Loucy (cell line): Measurements from ENCODE around the gene CXCR5.
A peak's percentile ranks its signal among the peaks of the same experiment; 100 is the strongest.

ENCODE experiments used
- H2AFZ ChIP-seq: fragments of 200-600 bp; sonication (generic); 2 replicates; pipeline ENCODE4 v1.6.0; 2016; ENCODE audit warnings: antibody characterized with exemption, mild to moderate bottlenecking, low read length, moderate library complexity
- H3F3A ChIP-seq: fragments of 200-600 bp; 2 replicates; pipeline ENCODE4 v1.6.0; 2016; ENCODE audit warnings: antibody characterized with exemption, low read depth, mild to moderate bottlenecking
- H3K27me3 ChIP-seq: fragments of 200-600 bp; sonication (generic); 2 replicates; pipeline ENCODE4 v1.6.1; 2014; ENCODE audit warnings: low read length, mild to moderate bottlenecking; ENCODE audit not compliant: insufficient read depth, poor library complexity, severe bottlenecking
- H3K36me3 ChIP-seq: fragments of 200-600 bp; sonication (generic); 2 replicates; pipeline ENCODE4 v1.6.1; 2016; ENCODE audit warnings: low read length; ENCODE audit not compliant: insufficient read depth
- H3K4me1 ChIP-seq: fragments of 200-600 bp; sonication (generic); 2 replicates; pipeline ENCODE4 v1.5.1; 2014; ENCODE audit warnings: low read length, mild to moderate bottlenecking; ENCODE audit not compliant: insufficient read depth, poor library complexity, severe bottlenecking
- H3K4me2 ChIP-seq: fragments of 200-600 bp; sonication (generic); 2 replicates; pipeline ENCODE4 v1.6.0; 2014; ENCODE audit warnings: antibody characterized with exemption, low read length, low read depth, mild to moderate bottlenecking; ENCODE audit not compliant: poor library complexity, severe bottlenecking
- H3K4me3 ChIP-seq: fragments of 200-600 bp; sonication (generic); 2 replicates; pipeline ENCODE4 v1.5.1; 2014; ENCODE audit warnings: low read length, mild to moderate bottlenecking, mixed read lengths; ENCODE audit not compliant: poor library complexity, severe bottlenecking
- H3K79me2 ChIP-seq: fragments of 200-600 bp; sonication (generic); 2 replicates; pipeline ENCODE4 v1.6.1; 2014; ENCODE audit warnings: low read length; ENCODE audit not compliant: insufficient read depth
- H3K9ac ChIP-seq: fragments of 200-600 bp; sonication (generic); 2 replicates; pipeline ENCODE4 v1.6.0; 2014; ENCODE audit warnings: mild to moderate bottlenecking, low read depth, low read length, moderate library complexity; ENCODE audit not compliant: poor library complexity, severe bottlenecking
- H3K9me2 ChIP-seq: fragments of 200-600 bp; sonication (generic); replicated peaks from 2 replicates; pipeline ENCODE4 v1.6.1; 2016; ENCODE audit warnings: low read depth, low read length, mixed read lengths
- H3K9me3 ChIP-seq: fragments of 200-600 bp; sonication (generic); 2 replicates; pipeline ENCODE4 v1.6.1; 2014; ENCODE audit warnings: mild to moderate bottlenecking, antibody characterized with exemption, low read length, low read depth; ENCODE audit not compliant: insufficient read depth
- H4K20me1 ChIP-seq: fragments of 200-600 bp; sonication (generic); 2 replicates; pipeline ENCODE4 v1.6.0; 2014; ENCODE audit warnings: antibody characterized with exemption, low read length, mild to moderate bottlenecking; ENCODE audit not compliant: insufficient read depth, poor library complexity, severe bottlenecking
- CTCF ChIP-seq: fragments of 200-600 bp; sonication (generic); conservative IDR thresholded peaks from 2 replicates; pipeline ENCODE4 v1.5.1; 2014; ENCODE audit warnings: mild to moderate bottlenecking, antibody characterized with exemption, low read length
- EZH2phosphoT487 ChIP-seq: fragments of 200-600 bp; IDR thresholded peaks from 2 replicates; pipeline ENCODE4 v1.6.1; 2018; ENCODE audit warnings: antibody characterized with exemption, mild to moderate bottlenecking, moderate library complexity, borderline replicate concordance

The CXCR5 gene

GRCh38 chr11:118921929-118922744 lies 38.4 kb downstream of the CXCR5 start:
- TF ChIP-seq EZH2phosphoT487 (no peak), CTCF (no peak)
- Histone ChIP-seq H3K4me1 (peaks cover 72% of the 10 kb centered on the region), H3F3A (no peaks in the 10 kb centered on the region), H3K9me2 (no peaks in the 10 kb centered on the region), H3K4me2 (peak overlapping the region; percentile 85), H4K20me1 (peaks cover 15% of the 10 kb centered on the region), H3K36me3 (no peaks in the 10 kb centered on the region), H2AFZ (no peak overlapping the region), H3K9ac (peak overlapping the region; percentile 86), H3K9me3 (no peaks in the 10 kb centered on the region), H3K79me2 (peaks cover 81% of the 10 kb centered on the region), H3K4me3 (peak overlapping the region; percentile 92), H3K27me3 (no peaks in the 10 kb centered on the region)

- Histone ChIP-seq H2AFZ (no peak overlapping the region), H4K20me1 (peaks cover 15% of the 10 kb centered on the region), H3K36me3 (no peaks in the 10 kb centered on the region), H3K4me2 (peak overlapping the region; percentile 85), H3K79me2 (peaks cover 73% of the 10 kb centered on the region), H3K9me2 (no peaks in the 10 kb centered on the region), H3F3A (no peaks in the 10 kb centered on the region), H3K9me3 (no peaks in the 10 kb centered on the region), H3K4me3 (peak overlapping the region; percentile 92), H3K27me3 (no peaks in the 10 kb centered on the region), H3K4me1 (peaks cover 68% of the 10 kb centered on the region), H3K9ac (peak overlapping the region; percentile 86)
- TF ChIP-seq CTCF: no peak
- no peak for TF ChIP-seq EZH2phosphoT487
Observed at GRCh38 chr11:118922745-118923627, 39.3 kb downstream of the CXCR5 start.

GRCh38 chr11:118923721-118924587 lies 40.3 kb downstream of the CXCR5 start:
- no peaks in the 10 kb centered on the region for H3K9me2 ChIP-seq
- no peaks in the 10 kb centered on the region for H3K27me3 ChIP-seq
- H3K79me2 ChIP-seq: peaks cover 64% of the 10 kb centered on the region
- peak overlapping the region; percentile 92 for H3K4me3 ChIP-seq
- peaks cover 60% of the 10 kb centered on the region for H3K4me1 ChIP-seq
- H4K20me1 ChIP-seq: peaks cover 15% of the 10 kb centered on the region
- H3F3A ChIP-seq: no peaks in the 10 kb centered on the region
- no peaks in the 10 kb centered on the region for H3K36me3 ChIP-seq
- H3K4me2 ChIP-seq: peak overlapping the region; percentile 85
- peak overlapping the region; percentile 86 for H3K9ac ChIP-seq
- H3K9me3 ChIP-seq: no peaks in the 10 kb centered on the region
- no peak overlapping the region for H2AFZ ChIP-seq
- no peak for TF ChIP-seq EZH2phosphoT487
- TF ChIP-seq CTCF: no peak
